Neural crest cell (in vitro differentiated cells): Measurements from ENCODE around the gene MYO9B. TPM values are rescaled to one million over a fixed set of nuclear protein-coding genes. Genes with fewer than 3 reads are reported as not detected.
A peak's percentile ranks its signal among the peaks of the same experiment; 100 is the strongest.

ENCODE experiments used
- DNase-seq: peaks from one replicate; pipeline ENCODE4 v3.0.0; 2021; ENCODE audit warnings: low read depth, mixed read lengths, low spot score
- H3K27ac Mint-ChIP-seq: one replicate; pipeline ENCODE4 v1.8.0; 2021; ENCODE audit warnings: mild to moderate bottlenecking, mixed read lengths; ENCODE audit not compliant: unreplicated experiment
- H3K27me3 Mint-ChIP-seq: 2 replicates; pipeline ENCODE4 v1.8.0; 2021; ENCODE audit warnings: low read depth, mild to moderate bottlenecking, mixed read lengths
- H3K36me3 Mint-ChIP-seq: 2 replicates; pipeline ENCODE4 v1.8.0; 2021; ENCODE audit warnings: low read depth, mild to moderate bottlenecking, mixed read lengths
- H3K4me1 Mint-ChIP-seq: 2 replicates; pipeline ENCODE4 v1.8.0; 2021; ENCODE audit warnings: mixed read lengths
- H3K4me3 Mint-ChIP-seq: one replicate; pipeline ENCODE4 v1.8.0; 2021; ENCODE audit warnings: mild to moderate bottlenecking, mixed read lengths
- H3K9me3 Mint-ChIP-seq: 2 replicates; pipeline ENCODE4 v1.8.0; 2021; ENCODE audit warnings: mixed read lengths
- CTCF ChIP-seq: fragments of 200-600 bp; sonication (generic); conservative IDR thresholded peaks from 2 replicates; pipeline ENCODE4 v1.5.0; 2021; ENCODE audit warnings: antibody characterized with exemption, mild to moderate bottlenecking
- total RNA-seq: library from RNA; stranded (reverse); gene quantifications from 2 replicates; pipeline ENCODE4 v1.2.1, GENCODE V29; 2021

MYO9B gene
- total RNA-seq, 1 donor from 2014 or later, result 113 TPM

GRCh38 chr19:17209126-17210036 is 133.8 kb downstream of the MYO9B start:
- no peaks in the 10 kb centered on the region for H3K27me3 Mint-ChIP-seq
- DNase-seq, result peak; percentile 31
- peaks cover under 1% of the 10 kb centered on the region for H3K4me1 Mint-ChIP-seq
- peak overlapping the region; percentile 29 for H3K4me3 Mint-ChIP-seq
- H3K27ac Mint-ChIP-seq, result no peak overlapping the region
- TF ChIP-seq CTCF, result no peak
- H3K9me3 Mint-ChIP-seq, result no peaks in the 10 kb centered on the region
- H3K36me3 Mint-ChIP-seq, result peaks cover 21% of the 10 kb centered on the region

GRCh38 chr19:17210296-17210695 is 134.7 kb downstream of the MYO9B start:
- Mint-ChIP-seq H3K4me1 (peaks cover 9% of the 10 kb centered on the region), H3K36me3 (peaks cover 21% of the 10 kb centered on the region), H3K9me3 (no peaks in the 10 kb centered on the region), H3K27ac (no peak overlapping the region), H3K27me3 (peaks cover 3% of the 10 kb centered on the region), H3K4me3 (no peak overlapping the region)
- DNase-seq, result no peak
- TF ChIP-seq CTCF, result no peak

- Mint-ChIP-seq H3K36me3 (peaks cover 21% of the 10 kb centered on the region), H3K27ac (no peak overlapping the region), H3K4me1 (peaks cover 16% of the 10 kb centered on the region), H3K4me3 (peak overlapping the region; percentile 1), H3K9me3 (no peaks in the 10 kb centered on the region), H3K27me3 (peaks cover 3% of the 10 kb centered on the region)
- no peak for TF ChIP-seq CTCF
- no peak for DNase-seq
These were observed 136.2 kb downstream of the MYO9B start for GRCh38 chr19:17211547-17212446.

- no peak overlapping the region for H3K27ac Mint-ChIP-seq
- no peak for TF ChIP-seq CTCF
- peaks cover 16% of the 10 kb centered on the region for H3K4me1 Mint-ChIP-seq
- H3K27me3 Mint-ChIP-seq, result peaks cover 3% of the 10 kb centered on the region
- H3K4me3 Mint-ChIP-seq, result peak overlapping the region; percentile 19
- peaks cover 17% of the 10 kb centered on the region for H3K36me3 Mint-ChIP-seq
- no peaks in the 10 kb centered on the region for H3K9me3 Mint-ChIP-seq
- DNase-seq, result no peak
These were observed 137.8 kb downstream of the MYO9B start for GRCh38 chr19:17213334-17213733.

GRCh38 chr19:17214508-17215126 is 139.0 kb downstream of the MYO9B start:
- H3K4me1 Mint-ChIP-seq, result peaks cover 21% of the 10 kb centered on the region
- peak overlapping the region; percentile 91 for H3K4me3 Mint-ChIP-seq
- H3K27ac Mint-ChIP-seq, result peak overlapping the region; percentile 96
- no peak for TF ChIP-seq CTCF
- DNase-seq, result no peak
- peaks cover 3% of the 10 kb centered on the region for H3K27me3 Mint-ChIP-seq
- no peaks in the 10 kb centered on the region for H3K9me3 Mint-ChIP-seq
- peaks cover 8% of the 10 kb centered on the region for H3K36me3 Mint-ChIP-seq
